HepG2 (cell line): Measurements from ENCODE around the gene RAD54L2. TPM values are rescaled to one million over a fixed set of nuclear protein-coding genes. Genes with fewer than 3 reads are reported as not detected.

Experiments
- BHLHE40 ChIP-seq: IDR thresholded peaks from 2 replicates; pipeline ENCODE4 v1.6.1; 2011; ENCODE audit warnings: low read length, improper control_type of control experiment
- CBFB ChIP-seq: sonication (generic); formaldehyde crosslinking; IDR thresholded peaks from 2 replicates; pipeline ENCODE4 v1.4.0; 2020; ENCODE audit warnings: missing genetic modification reagents
- ETV5 ChIP-seq: IDR thresholded peaks from 2 replicates; pipeline ENCODE4 v1.6.1; 2018; ENCODE audit warnings: missing biosample characterization, missing genetic modification reagents, inconsistent platforms, borderline replicate concordance
- GABPB1 ChIP-seq: IDR thresholded peaks from 2 replicates; pipeline ENCODE4 v1.6.1; 2016; ENCODE audit warnings: mild to moderate bottlenecking, missing genetic modification reagents, moderate library complexity, missing compliant biosample characterization
- GRHL1 ChIP-seq: sonication (generic); formaldehyde crosslinking; conservative IDR thresholded peaks from 2 replicates; pipeline ENCODE4 v1.8.0; 2022; ENCODE audit warnings: missing genetic modification reagents
- GTF2F1 ChIP-seq: fragments of 150-350 bp; IDR thresholded peaks from 2 replicates; pipeline ENCODE4 v1.6.1; 2014; ENCODE audit warnings: low read length
- IKZF1 ChIP-seq: fragments of 450-650 bp; IDR thresholded peaks from 2 replicates; pipeline ENCODE4 v1.7.1; 2016
- KLF15 ChIP-seq: sonication (generic); formaldehyde crosslinking; IDR thresholded peaks from 2 replicates; pipeline ENCODE4 v1.8.1; 2023; ENCODE audit warnings: borderline replicate concordance, mild to moderate bottlenecking, inconsistent platforms, missing genetic modification reagents, mixed read lengths
- KMT2A ChIP-seq: sonication (generic); formaldehyde crosslinking; IDR thresholded peaks from 2 replicates; pipeline ENCODE4 v1.4.0; 2020; ENCODE audit warnings: missing genetic modification reagents
- NFE2L2 ChIP-seq: fragments of 150-350 bp; IDR thresholded peaks from 2 replicates; pipeline ENCODE4 v1.6.1; 2014; ENCODE audit warnings: low read length
- ONECUT2 ChIP-seq: sonication (generic); formaldehyde crosslinking; IDR thresholded peaks from 2 replicates; pipeline ENCODE4 v1.4.0; 2020; ENCODE audit warnings: missing genetic modification reagents
- SIN3B ChIP-seq: fragments of 150-350 bp; IDR thresholded peaks from 2 replicates; pipeline ENCODE4 v1.6.1; 2014; ENCODE audit warnings: low read length
- SIX1 ChIP-seq: sonication (generic); formaldehyde crosslinking; IDR thresholded peaks from 2 replicates; pipeline ENCODE4 v1.4.0; 2020; ENCODE audit warnings: missing genetic modification reagents, borderline replicate concordance
- SMC3 ChIP-seq: IDR thresholded peaks from 2 replicates; pipeline ENCODE4 v1.6.1; 2011; ENCODE audit warnings: low read length, improper control_type of control experiment
- TAF15 ChIP-seq: fragments of 200-400 bp; formaldehyde crosslinking; IDR thresholded peaks from one replicate; pipeline ENCODE4 v1.6.1; 2018; ENCODE audit warnings: mild to moderate bottlenecking, low read depth, low read length; ENCODE audit not compliant: poor library complexity, severe bottlenecking
- TEF ChIP-seq: sonication (generic); formaldehyde crosslinking; IDR thresholded peaks from 2 replicates; pipeline ENCODE4 v1.5.0; 2020; ENCODE audit warnings: missing genetic modification reagents
- YY1 ChIP-seq: IDR thresholded peaks from 2 replicates; pipeline ENCODE4 v1.6.1; 2011; ENCODE audit warnings: low read length, low read depth, moderate library complexity, mild to moderate bottlenecking; ENCODE audit not compliant: insufficient read depth, insufficient replicate concordance
- ZBTB20 ChIP-seq: sonication (generic); formaldehyde crosslinking; IDR thresholded peaks from 2 replicates; pipeline ENCODE4 v1.8.1; 2023; ENCODE audit warnings: missing genetic modification reagents, low read depth, mild to moderate bottlenecking, borderline replicate concordance
- ZNF256 ChIP-seq: sonication (generic); formaldehyde crosslinking; conservative IDR thresholded peaks from 2 replicates; pipeline ENCODE4 v1.4.0; 2020; ENCODE audit warnings: missing genetic modification reagents
- ZNF281 ChIP-seq: sonication (generic); formaldehyde crosslinking; IDR thresholded peaks from 2 replicates; pipeline ENCODE4 v1.4.0; 2020; ENCODE audit warnings: missing genetic modification reagents, borderline replicate concordance
- ZNF383 ChIP-seq: sonication (generic); formaldehyde crosslinking; IDR thresholded peaks from 2 replicates; pipeline ENCODE4 v1.4.0; 2020; ENCODE audit warnings: missing genetic modification reagents, mild to moderate bottlenecking, borderline replicate concordance
- ZNF614 ChIP-seq: IDR thresholded peaks from 2 replicates; pipeline ENCODE4 v1.6.1; 2018; ENCODE audit warnings: missing biosample characterization, missing genetic modification reagents, inconsistent platforms, borderline replicate concordance
- ZNF660 ChIP-seq: sonication (generic); formaldehyde crosslinking; IDR thresholded peaks from 2 replicates; pipeline ENCODE4 v1.5.1; 2020; ENCODE audit warnings: mild to moderate bottlenecking, low read depth, missing genetic modification reagents, borderline replicate concordance
- ZNF772 ChIP-seq: sonication (generic); formaldehyde crosslinking; IDR thresholded peaks from 2 replicates; pipeline ENCODE4 v1.5.0; 2020; ENCODE audit warnings: mild to moderate bottlenecking, missing genetic modification reagents
- ZNF790 ChIP-seq: sonication (generic); formaldehyde crosslinking; IDR thresholded peaks from 2 replicates; pipeline ENCODE4 v1.8.0; 2022; ENCODE audit warnings: missing genetic modification reagents, mild to moderate bottlenecking, borderline replicate concordance
- ZNF816 ChIP-seq: sonication (generic); formaldehyde crosslinking; IDR thresholded peaks from 2 replicates; pipeline ENCODE4 v1.8.0; 2022; ENCODE audit warnings: missing genetic modification reagents, mild to moderate bottlenecking, borderline replicate concordance
- polyA plus RNA-seq, 8 experiments: library from polyadenylated mRNA; depleted of rRNA in 3 of 8; stranded (reverse) in 7 of 8; unstranded in 1 of 8; fragments of >200 nt; fragmentation: Illumina TruSeq in 4 of 8; extraction: Trizol in 4 of 8; gene quantifications; 2 replicates each; pipeline versions ENCODE4 v1.2.1 to v1.2.3, GENCODE V29; 2011 to 2016; ENCODE audit warnings: low read depth in 4 of 8, missing spikeins in 1 of 8, mixed read lengths in 1 of 8; ENCODE audit not compliant: insufficient read depth in 1 of 8
- total RNA-seq, 5 experiments: library from RNA; depleted of rRNA; stranded (reverse); fragments of >200 nt; fragmentation: Illumina TruSeq; extraction: Trizol; gene quantifications; 2 replicates each; pipeline ENCODE4 v1.2.3, GENCODE V29; 2016; ENCODE audit warnings: low read depth in 1 of 5

Gene RAD54L2
- total and polyA plus RNA-seq, 2 of the 13 experiments (the other 11 are each of a cell fraction or from before 2014, with no cell fraction given): 5.5 to 14.8 TPM

- TF ChIP-seq ZNF790 (no peak), YY1 (peak; percentile 50), KLF15 (0 out of 2 replicates have a peak, but pooled peaks have one; percentile 20), CBFB (CRISPR knock-in tag) (0 out of 2 replicates have a peak, but pooled peaks have one; percentile 44), ZNF816 (CRISPR knock-in tag) (no peak), SIN3B (no peak; the same call in 1 of the 2 replicates), ZNF614 (CRISPR knock-in tag) (peak; percentile 68; the same call in 1 of the 2 replicates), ZNF256 (no peak), TEF (no peak), GABPB1 (CRISPR knock-in tag) (peak; percentile 70; the same call in 1 of the 2 replicates), SIX1 (no peak), ETV5 (CRISPR knock-in tag) (peak; percentile 33; the same call in 1 of the 2 replicates), TAF15 (no peak), NFE2L2 (no peak), ONECUT2 (no peak), IKZF1 (no peak), SMC3 (no peak), ZNF660 (CRISPR knock-in tag) (no peak), BHLHE40 (peak; percentile 76), ZBTB20 (no peak), ZNF772 (no peak), GTF2F1 (no peak), KMT2A (CRISPR knock-in tag) (0 out of 2 replicates have a peak, but pooled peaks have one; percentile 42), GRHL1 (CRISPR knock-in tag) (no peak), ZNF383 (CRISPR knock-in tag) (no peak), ZNF281 (CRISPR knock-in tag) (no peak)
Observed at GRCh38 chr3:51498876-51499738, 39.4 kb upstream of the RAD54L2 start (continued).
